GM18909 (cell line): Measurements from ENCODE around the gene CNTNAP2.
"Not testable (repeated sequence)": the region's sequence is repeated elsewhere in the genome, so short reads cannot be mapped to it uniquely, and the experiment has no call there.

ENCODE experiments used
- ATAC-seq: cut with Tn5 transposase; IDR thresholded peaks from one replicate; pipeline ENCODE4 v1.9.1; 2021; ENCODE audit warnings: mild to moderate bottlenecking; ENCODE audit not compliant: unreplicated experiment, poor library complexity

CNTNAP2 gene

DNA sequence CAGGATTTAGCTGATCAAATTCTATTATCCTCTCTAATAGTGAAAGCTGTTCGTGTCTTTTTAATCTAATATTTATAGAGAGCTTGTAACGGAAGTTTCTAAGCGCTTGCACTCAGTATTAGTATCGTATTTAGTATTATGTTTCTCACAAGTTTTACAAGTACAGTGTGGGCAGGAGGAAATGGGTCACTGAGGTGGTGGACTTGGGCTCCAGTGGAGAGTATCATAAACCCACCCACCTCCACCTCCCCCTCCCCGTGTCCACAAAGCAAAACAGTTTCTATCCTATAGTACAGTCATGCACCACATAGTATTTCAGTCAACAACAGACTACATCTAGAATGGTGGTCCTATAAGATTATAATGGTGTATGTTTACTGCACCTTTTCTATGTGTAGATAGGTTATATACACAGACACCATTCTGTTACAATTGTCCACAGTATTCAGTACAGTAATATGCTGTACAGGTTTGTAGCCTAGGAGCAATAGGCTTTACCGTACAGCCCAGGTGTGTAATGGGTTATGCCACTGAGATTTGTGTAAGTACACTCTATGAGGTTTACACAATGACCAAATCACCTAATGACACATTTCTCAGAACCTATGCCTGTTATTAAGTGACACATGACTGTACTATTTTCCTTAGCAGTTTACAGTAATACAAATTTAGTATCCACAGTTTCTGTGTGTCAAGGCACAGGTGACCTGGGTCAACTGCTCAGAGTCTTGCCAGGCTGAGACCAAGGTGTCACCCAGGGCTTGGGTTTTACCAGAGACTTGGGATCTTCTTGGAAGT, 1452.7 kb downstream of the CNTNAP2 start:
- ATAC-seq, result no peak

DNA sequence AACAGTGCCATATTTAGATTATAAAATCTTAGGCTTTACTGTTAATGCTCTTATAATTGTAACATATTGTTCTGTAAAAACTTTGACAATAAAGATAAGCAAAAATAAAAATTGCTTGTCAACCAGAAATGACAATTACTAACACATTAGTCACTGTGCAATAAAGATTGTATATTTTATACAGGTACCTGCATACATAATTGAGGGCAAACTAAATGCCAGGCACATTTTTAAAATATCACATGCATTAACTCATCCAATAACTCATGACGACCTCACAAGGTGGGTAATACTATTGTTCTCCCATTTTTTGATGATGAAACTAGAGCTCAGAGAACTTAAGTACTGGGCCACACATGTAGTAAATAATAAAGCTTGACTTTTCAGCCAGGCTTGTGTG, 1453.8 kb downstream of the CNTNAP2 start:
- no peak for ATAC-seq

DNA sequence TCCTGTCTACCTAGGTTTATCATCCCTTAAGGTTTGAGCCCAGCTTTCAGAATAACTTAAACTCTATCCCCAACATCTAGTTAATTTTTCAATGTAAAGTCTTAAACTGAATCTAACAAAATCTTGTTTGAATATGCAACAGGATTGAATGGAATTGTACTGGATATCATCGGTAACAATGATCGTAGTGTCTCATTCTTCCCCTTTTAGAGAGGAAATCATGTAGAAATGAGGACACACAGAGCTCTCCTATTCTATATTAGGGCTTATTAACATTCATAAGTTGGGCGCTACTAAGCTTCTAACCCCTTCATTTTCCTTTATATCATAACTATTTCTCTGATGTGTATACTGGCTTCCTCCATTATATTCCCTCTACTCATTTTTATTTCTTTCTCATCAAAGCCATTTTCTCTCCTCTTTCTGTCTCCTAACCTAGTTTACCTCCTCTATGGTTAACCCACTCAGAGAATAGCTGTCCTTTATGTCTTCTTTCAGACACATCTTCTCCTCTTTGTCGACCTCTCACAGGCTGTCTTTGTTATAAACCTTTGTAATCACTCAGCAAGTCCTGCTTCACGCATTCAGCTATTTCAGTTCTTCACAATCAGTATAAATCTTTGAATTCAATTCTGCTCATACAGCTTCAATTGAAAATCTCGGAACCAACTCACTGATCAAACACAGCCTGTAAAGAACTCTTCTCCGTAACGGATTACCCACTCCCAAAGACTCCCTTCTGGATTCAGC, 1455.0 kb downstream of the CNTNAP2 start:
- no peak for ATAC-seq

DNA sequence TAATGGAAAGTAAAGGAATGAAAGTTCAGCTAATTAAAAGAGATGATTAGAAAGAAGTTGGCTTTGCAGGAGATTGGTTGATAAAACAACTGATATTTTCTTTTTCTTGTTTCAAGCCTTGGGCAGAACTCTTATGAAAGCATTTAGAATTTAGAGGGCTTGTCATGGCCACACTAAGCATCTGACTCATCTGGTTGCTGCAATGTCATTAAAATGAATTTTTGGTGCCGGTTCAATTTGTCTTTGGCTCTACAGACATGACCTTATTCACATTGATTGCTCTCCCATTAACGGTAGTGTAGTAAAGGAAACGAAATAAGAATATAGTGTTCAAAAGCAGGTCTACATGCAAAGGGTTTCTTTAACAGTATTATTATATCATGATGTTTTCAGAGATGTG, 1461.6 kb downstream of the CNTNAP2 start:
- no peak for ATAC-seq

DNA sequence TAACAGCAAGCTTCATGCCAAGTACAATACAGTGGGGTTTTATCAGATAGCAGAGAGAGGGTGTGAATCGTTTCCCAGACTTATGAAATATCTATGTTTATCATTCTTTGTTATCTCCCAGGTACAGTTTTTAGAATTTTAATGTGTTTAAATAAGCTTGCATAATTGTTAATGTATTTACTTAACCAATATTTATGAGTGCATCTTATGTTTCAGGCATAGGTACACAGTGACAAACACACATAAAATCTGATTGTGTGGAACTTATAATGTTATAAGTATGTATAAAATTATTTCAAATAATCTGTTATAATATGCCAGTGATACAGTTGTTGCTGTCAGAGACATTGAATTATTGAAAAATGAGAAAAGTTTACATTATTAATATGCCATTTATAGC, 1462.5 kb downstream of the CNTNAP2 start:
- no peak for ATAC-seq

GRCh38 chr7:147584771-147585193, 1468.2 kb downstream of the CNTNAP2 start:
- no peak for ATAC-seq

- ATAC-seq, result no peak
Observed at GRCh38 chr7:147586110-147586509, 1469.5 kb downstream of the CNTNAP2 start.

- ATAC-seq, result no peak
Observed at GRCh38 chr7:147586526-147586925, 1469.9 kb downstream of the CNTNAP2 start.

DNA sequence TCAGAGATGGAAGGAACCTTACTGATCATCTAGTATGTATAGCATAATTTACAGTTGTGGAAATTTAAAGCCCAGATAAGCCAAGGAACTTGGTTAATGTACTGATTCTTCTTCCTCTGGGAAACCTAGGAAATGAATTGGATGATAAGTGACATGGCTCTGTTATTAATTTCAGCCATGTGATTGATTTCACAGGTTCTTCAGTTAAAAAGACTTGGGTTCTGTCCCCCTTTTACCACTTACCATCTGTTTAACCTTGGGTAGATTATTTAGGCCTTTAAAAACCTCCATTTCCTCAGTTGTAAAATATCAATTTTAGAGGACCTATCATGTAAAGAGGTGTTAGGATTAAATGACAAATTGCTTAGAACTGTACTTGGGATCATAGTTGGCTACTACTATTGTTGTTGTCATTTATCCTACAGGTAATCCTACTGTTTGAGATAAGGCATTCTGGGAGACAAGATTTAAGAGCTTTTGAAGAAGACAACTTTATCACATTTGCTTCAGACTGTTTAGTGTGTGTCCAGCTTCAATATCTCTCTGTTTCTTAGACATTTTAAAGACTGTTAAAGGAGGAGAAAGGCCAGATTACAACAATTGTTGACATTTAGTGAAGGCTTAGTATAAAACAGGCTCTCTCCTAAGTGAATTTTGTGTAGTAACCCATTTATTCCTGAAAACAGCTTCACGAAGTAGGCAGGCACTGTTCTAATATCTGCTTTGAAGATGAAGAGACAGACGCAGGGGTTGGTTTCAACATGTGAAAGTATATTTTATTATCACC, 1476.9 kb downstream of the CNTNAP2 start:
- ATAC-seq, result no peak

DNA sequence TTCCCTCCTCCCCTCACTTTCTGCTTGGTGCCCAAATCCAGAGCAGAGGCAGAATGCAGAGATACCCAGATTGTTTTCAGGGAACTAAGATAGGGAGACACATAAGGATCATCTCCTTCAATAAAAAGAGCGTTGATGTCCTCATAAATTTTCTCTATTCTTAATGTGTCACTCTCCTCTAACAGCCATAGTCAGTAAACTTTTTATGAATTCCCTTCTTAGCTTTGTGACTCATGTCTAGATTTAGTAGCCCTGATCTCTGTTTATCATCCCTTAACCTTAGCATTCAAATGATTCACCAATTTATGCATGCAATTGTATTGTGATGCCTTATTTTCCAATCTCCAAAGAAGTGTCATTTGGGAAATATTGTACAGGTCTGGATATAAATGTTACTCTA, 1478.4 kb downstream of the CNTNAP2 start:
- ATAC-seq, result no peak

DNA sequence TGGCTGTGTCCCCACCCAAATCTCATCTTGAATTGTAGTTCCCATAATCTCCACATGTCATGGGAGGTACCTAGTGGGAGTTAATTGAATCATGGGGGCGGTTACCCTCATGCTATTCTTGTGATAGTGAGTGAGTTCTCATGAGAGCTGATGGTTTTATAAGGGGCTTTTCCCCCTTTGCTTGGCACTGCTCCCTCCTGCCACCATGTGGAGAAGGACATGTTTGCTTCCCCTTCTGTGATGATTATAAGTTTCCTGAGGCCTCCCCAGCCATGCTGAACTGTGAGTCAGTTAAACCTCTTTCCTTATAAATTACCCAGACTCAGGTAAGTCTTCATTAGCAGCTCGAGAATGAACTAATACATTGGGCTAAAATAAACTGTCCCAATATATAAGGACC, 1482.1 kb downstream of the CNTNAP2 start:
- ATAC-seq, result not testable (repeated sequence)

DNA sequence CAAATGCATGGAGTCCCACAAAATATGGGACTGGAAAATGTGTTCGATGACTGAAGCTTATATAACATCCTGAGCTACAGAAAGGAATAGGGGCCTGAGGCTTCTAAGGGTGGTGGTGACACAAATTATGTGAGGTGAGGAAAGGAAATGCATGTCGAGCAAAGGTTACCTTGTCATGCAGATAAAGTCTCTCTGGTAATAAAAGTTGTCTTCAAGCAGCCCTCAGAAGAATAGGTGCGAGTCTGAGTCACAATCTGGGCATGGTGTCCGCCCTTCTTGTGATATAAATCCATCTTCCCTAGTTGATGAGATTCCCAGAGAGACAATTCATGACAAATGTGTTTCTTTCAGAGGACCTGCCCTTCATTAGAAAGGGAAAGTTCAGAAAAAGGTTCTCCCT, 1488.7 kb downstream of the CNTNAP2 start:
- no peak for ATAC-seq

DNA sequence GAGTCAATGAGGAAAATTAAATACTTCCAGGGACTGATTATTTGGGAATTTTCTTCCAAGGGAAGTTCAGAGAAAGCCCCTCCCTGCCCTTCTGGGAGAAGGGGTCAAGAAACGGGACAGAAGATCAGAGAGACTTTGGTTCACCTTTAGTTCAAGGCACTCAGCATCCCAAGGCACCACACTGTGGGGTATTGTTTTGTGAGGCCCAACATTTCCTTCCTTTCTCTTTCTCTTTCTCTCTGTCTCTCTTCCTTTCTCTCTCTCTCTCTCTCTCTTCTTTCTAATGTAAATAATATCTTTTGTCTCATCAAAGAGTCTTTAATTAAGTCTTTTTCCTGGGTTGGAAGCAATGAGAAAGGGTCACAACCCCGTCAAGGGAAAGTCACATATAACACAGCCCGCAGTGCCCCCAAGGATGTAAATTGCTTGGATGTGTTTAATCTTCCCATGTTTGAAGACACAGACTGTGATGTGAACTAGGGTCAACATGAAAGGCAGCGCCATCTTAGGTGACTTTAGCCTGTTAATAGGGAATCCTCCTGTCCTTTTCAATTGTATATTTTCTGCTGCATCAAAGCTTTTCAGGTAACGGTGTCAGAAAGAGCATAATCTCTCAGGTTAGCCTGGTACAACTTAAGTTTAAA, 1490.7 kb downstream of the CNTNAP2 start:
- ATAC-seq, result no peak

DNA sequence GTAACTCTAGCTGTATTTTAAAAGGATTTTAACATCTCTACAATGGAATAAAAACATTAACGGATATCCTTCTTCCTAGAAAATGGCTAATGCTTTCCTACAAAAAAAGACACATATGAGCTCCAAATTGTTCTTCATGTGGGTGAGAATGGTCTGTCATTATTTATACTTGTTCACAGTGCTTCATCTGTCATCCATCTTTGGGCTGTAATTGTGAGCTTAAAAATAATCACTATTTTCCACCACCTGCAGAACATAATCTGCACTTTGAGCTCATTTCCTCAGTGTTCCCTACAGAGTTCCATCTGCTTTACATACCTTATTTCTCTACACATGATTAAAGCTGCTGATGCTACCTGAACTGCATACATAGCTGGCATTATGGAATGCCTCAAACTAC, 1494.8 kb downstream of the CNTNAP2 start:
- ATAC-seq, result no peak

DNA sequence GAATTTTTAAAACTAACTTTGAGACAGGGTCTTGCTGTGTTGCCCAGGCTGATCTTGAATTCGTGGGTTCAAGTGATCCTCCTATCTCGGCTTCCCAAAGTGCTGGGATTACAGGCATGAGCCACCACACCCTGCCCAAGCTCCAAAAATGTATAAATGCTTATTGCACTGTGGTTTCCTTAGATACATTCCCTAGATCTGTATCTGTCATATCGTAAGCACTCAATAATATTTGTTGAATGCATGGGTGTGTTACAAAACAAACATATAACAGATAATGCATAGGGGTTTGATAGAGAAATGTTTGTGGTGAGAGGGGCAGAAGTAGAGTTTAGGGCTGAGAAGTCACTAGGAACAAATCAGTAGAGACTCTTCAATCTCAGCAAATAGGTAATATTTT, 1518.7 kb downstream of the CNTNAP2 start:
- no peak for ATAC-seq

DNA sequence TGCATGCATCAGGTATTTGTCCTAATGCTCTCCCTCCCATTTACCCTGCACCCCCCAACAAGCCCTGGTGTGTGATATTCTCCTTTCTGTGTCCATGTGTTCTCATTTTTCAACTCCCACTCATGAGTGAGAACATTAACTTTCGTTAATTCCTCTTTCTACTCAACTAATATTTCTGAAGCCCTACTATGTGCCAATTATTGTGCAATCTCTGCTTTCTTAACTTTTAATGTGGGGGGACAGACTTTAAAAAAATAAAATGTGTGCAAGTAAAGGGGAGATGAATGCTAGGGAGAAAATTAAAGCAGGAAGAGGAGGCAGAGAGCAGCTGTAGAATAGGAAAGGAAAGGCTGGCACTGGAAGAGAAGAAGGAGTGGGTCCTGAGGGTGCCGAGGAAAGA, 1520.0 kb downstream of the CNTNAP2 start:
- ATAC-seq, result no peak

GRCh38 chr7:147638566-147638965, 1522.0 kb downstream of the CNTNAP2 start:
- ATAC-seq, result no peak

DNA sequence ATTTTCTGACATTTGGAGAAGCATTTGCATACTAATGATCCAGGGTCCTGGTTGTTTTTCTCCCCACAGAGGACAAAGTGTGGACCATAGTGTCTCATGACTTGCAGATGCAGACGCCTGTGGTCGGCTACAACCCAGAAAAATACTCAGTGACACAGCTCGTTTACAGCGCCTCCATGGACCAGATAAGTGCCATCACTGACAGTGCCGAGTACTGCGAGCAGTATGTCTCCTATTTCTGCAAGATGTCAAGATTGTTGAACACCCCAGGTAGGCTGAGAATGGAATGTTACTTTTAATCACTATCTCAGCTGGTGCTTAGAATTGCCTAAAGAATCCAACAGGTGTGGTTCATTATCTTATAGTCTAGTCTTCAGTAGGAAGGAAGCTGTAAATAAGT, 1522.4 kb downstream of the CNTNAP2 start:
- no peak for ATAC-seq

- ATAC-seq, result no peak
Observed at GRCh38 chr7:147639751-147640150, 1523.2 kb downstream of the CNTNAP2 start.

DNA sequence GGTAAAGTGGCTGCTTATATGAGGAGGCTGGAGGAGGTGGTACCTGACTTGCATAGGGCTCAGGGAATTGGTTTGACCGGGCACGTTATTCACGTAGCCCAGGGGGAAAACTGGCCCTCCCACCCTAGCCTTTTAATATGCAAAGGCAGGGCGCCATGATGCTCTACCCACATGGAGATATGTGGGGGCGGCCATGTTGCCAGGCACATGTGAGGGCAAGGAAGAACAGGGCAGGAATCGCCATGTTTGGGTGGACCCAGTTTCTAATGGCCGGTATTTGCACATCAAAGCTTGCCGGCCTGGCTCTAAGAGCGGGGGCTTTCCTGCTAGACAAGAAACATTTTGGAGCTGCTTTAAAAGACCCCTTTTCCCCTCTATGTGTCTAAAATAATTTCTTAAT, 1524.2 kb downstream of the CNTNAP2 start:
- ATAC-seq, result no peak

DNA sequence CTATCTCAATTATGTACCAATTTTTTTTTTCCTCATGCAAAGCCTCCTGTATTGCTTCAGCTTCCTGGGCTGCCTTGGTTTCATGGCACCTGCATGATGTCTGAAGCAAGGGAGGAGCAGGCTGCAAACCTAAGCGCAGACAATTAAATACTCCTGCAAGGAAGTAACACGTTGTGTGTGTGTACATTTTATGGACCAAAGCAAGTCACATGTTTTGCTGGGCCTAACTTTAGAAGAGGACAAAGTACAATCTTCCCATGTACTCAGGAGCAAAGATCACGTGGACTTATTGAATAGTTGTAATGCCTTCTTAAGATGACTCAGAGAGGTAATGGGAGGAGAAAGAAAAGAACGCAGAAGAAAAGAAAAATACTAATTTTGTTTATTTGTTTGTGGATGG, 1530.0 kb downstream of the CNTNAP2 start:
- ATAC-seq, result no peak
